ENCODE results near the gene DNAH9. TPM values are rescaled to one million over a fixed set of nuclear protein-coding genes. Genes with fewer than 3 reads are reported as not detected.
"Not testable (repeated sequence)": the region's sequence is repeated elsewhere in the genome, so short reads cannot be mapped to it uniquely, and the experiment has no call there.

Gene DNAH9
- polyA plus RNA-seq, 1 donor from 2014 or later: 2.0 TPM

- Histone ChIP-seq H3K9me2 (ENCODE audit: insufficient read depth, low read length) (no peaks in the 10 kb centered on the region), H3K9me3 (ENCODE audit: low read length) (no peaks in the 10 kb centered on the region), H3K27me3 (ENCODE audit: insufficient read depth, low read depth, low read length) (no peaks in the 10 kb centered on the region), H3K9ac (ENCODE audit: low read length) (no peak overlapping the region), H2AFZ (ENCODE audit: low read depth, low read length) (no peak overlapping the region), H3K4me3 (ENCODE audit: low read length) (no peak overlapping the region), H4K20me1 (ENCODE audit: insufficient read depth) (no peaks in the 10 kb centered on the region), H3K27ac (ENCODE audit: low read length) (no peak overlapping the region), H3F3A (ENCODE audit: insufficient read depth, low read length, poor library complexity, severe bottlenecking) (no peaks in the 10 kb centered on the region), H3K36me3 (ENCODE audit: insufficient read depth, low read length) (peaks cover 4% of the 10 kb centered on the region), H3K79me2 (replicated peaks; ENCODE audit: insufficient read depth, low read length) (no peaks in the 10 kb centered on the region), H3K4me2 (ENCODE audit: low read length) (no peak overlapping the region)
- no peak for TF ChIP-seq TAF1 (IDR thresholded peaks at IDR 0.05; ENCODE audit: low read depth)
- TF ChIP-seq EP300 (conservative IDR thresholded peaks at IDR 0.05; ENCODE audit: poor library complexity, severe bottlenecking): no peak
- no peak for TF ChIP-seq CTCF (IDR thresholded peaks at IDR 0.05; ENCODE audit: poor library complexity, severe bottlenecking)
- TF ChIP-seq MXI1 (conservative IDR thresholded peaks at IDR 0.05; ENCODE audit: poor library complexity, severe bottlenecking): no peak
- TF ChIP-seq POLR2AphosphoS5 (IDR thresholded peaks at IDR 0.05): no peak
- no peak for TF ChIP-seq REST (IDR thresholded peaks at IDR 0.05; ENCODE audit: borderline replicate concordance)
- TF ChIP-seq RAD21 (conservative IDR thresholded peaks at IDR 0.05): no peak
- TF ChIP-seq SMC3 (conservative IDR thresholded peaks at IDR 0.05; ENCODE audit: poor library complexity): no peak
- TF ChIP-seq EZH2 (IDR thresholded peaks at IDR 0.05; ENCODE audit: borderline replicate concordance, insufficient read depth, low read length, poor library complexity, severe bottlenecking): no peak
Measured at GRCh38 chr17:11948789-11949188, 350.5 kb downstream of the DNAH9 start.

GRCh38 chr17:11949571-11949970 is 351.3 kb downstream of the DNAH9 start:
- not testable (repeated sequence) for H3F3A ChIP-seq (ENCODE audit: insufficient read depth, low read length, poor library complexity, severe bottlenecking); H2AFZ ChIP-seq (ENCODE audit: low read depth, low read length); H4K20me1 ChIP-seq (ENCODE audit: insufficient read depth); H3K4me2 ChIP-seq (ENCODE audit: low read length); H3K9me3 ChIP-seq (ENCODE audit: low read length); H3K27ac ChIP-seq (ENCODE audit: low read length); H3K4me3 ChIP-seq (ENCODE audit: low read length); H3K9me2 ChIP-seq (ENCODE audit: insufficient read depth, low read length); H3K9ac ChIP-seq (ENCODE audit: low read length); H3K79me2 ChIP-seq (replicated peaks; ENCODE audit: insufficient read depth, low read length); H3K36me3 ChIP-seq (ENCODE audit: insufficient read depth, low read length); H3K27me3 ChIP-seq (ENCODE audit: insufficient read depth, low read depth, low read length)

Measured in neural cell (in vitro differentiated cells).